ENCODE data around the gene CARS2.

DNA sequence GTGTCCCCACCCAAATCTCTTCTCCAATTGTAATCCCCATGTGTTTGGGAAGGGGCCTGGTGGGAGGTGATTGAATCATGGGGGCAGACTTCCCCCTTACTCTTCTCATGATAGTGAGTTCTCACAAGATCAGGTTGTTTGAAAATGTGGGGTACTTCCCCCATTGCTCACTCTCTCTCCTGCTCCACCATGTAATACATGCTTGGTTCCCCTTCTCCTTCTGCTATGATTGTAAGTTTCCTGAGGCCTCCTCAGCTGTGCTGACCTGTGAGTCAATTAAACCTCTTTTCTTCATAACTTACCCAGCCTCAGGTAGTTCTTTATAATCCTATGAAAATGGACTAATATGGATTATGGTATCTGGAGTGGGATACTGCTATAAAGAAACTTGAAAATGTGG lies 31.6 kb upstream of the CARS2 start:
- TF ChIP-seq TAF1 (IDR thresholded peaks at IDR 0.05; ENCODE audit: low read depth, low read length) (no peak), POLR2A (IDR thresholded peaks at IDR 0.05; ENCODE audit: low read depth, low read length) (no peak), POLR2AphosphoS5 (IDR thresholded peaks at IDR 0.05; ENCODE audit: low read depth, low read length) (no peak), PAX5 (IDR thresholded peaks at IDR 0.05; ENCODE audit: insufficient read depth, low read length, severe bottlenecking) (no peak), POU2F2 (IDR thresholded peaks at IDR 0.05; ENCODE audit: low read depth, low read length) (no peak), SPI1 (IDR thresholded peaks at IDR 0.05; ENCODE audit: low read depth, low read length) (no peak)

All from GM12891 (cell line).